ELF-1 (cell line): Measurements from ENCODE around the gene RAB3C.
"Not testable (repeated sequence)": the region's sequence is repeated elsewhere in the genome, so short reads cannot be mapped to it uniquely, and the experiment has no call there.

Experiments
- DNase-seq: peaks from one replicate; pipeline ENCODE4 v3.0.0-alpha.2; 2016; ENCODE audit warnings: low read depth, low spot score

RAB3C gene

DNA sequence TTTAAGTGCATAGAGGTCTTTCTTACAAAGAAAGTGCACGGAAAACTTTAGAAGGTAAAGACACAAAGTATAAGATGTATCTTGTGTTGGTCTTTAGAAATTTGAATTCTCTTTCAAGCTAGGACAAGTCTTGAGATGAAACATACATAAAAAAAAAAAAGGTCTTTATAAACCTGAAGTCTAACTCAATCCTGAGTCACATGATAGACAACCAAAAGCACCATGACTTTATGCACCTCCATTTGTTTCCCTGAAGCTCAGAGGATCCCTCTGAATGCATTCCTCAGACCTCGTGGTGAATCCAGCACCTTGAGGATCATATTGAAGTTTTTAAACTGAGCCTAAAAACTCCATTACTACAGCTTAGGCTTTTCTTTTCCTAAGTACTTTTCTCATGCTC is 91.8 kb downstream of the RAB3C start:
- DNase-seq: no peak

DNA sequence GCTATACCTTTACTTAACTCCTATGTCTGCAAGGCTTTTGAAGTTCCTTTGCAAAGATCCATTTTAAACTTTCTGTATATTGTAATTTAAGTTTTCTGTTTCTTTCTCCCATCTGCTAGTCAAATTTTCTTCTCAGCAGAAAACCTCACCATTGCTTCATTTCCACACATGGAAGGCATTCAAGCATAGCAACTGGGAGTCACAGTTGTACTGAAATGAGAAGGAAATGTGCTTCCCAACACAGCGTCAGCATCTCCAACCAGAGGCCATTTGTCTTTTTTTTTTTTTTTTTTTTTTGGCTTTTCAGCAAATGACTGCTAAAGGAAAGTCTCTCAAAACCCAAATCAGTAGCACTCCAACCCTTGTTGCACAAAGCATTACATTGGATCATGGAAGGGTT is 92.5 kb downstream of the RAB3C start:
- DNase-seq: no peak

DNA sequence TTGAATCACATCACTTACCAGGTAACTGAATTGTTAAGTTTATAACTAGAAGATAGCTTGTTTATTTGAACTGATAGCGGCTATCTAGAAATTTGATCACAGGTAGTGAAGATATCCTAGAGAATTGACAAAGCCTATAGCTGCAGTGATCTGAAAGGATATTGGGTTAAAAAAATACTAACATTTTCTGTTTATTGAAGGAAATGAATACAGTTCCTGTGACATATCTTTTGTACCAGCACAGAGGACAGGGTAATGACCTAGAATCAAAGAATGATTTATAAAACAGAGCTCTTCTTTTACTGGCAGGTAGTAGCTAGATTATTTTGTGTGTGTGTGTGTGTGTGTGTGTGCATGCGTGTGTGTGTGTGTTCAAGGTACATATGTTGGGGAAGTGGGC is 94.8 kb downstream of the RAB3C start:
- DNase-seq: no peak

DNA sequence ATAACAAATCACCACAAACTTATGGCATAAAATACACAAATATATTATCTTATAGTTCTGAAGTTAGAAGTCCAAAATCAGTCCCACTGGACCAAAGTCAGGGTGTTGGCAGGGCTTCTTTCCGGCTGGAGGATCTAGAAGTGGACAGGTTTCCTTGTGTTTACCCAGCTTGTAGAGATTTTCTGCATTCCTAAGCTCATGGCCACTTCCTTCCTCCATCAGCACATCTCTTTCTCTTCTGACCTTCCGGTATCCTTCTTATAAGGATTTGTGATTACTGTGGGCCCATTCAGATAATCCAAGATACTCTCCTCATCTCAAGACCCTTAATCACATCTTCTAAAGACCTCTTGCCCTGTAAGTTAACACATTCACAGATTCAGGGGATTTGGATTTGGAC is 97.6 kb downstream of the RAB3C start:
- DNase-seq: no peak

DNA sequence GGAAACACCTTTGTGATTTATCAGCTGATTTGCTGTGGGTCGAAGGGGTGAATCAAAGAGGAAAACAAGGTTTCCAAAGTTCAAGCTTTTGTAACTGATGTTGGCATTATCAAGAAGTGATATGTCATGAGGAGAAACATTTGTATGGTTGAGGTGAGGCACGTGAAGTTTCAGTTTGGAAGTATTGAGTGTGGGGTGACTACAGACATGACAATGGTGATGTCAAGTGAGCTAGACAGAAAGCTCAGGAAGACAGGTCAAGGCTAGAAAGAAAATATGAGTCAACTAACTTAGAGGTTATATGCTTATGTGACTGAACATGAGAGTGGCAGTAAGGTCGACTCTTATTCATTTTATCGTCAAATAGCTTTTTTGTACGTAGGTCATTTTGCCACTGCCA is 99.1 kb downstream of the RAB3C start:
- DNase-seq: no peak

DNA sequence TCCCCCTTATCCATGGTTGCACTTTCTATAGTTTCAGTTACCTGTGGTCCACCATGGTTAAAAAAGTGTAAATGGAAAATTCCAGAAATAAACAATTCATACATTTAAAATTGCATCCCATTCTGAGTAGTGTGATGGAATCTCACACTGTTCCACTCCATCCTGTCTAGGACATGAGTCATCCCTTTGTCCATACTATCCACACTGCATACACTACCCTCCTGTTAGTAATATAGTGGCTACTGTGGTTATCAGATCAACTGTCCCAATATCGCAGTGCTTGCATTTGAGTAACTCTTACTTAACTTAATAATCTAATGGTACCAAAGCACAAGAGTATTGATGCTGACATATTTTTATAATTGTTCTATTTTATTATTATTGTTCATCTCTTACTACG is 100.7 kb downstream of the RAB3C start:
- no peak for DNase-seq

DNA sequence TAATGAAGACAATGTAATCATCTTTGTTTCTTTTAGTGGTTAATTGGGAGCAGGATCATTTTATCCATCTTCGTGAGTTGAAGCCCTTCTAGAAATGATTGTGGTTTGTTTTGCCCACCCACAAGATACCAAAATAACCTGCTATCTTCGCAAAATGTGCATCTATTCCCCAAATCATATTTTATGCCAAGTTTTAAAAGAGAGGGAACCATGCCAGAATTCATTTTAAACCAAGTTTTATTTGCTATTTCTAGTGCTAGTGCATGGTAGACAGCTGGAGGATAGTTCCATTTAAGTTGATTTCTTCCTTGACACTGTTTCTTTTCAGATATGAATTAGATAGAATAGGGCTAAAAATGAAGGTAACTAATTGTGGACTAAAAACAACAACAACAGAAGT is 104.2 kb downstream of the RAB3C start:
- DNase-seq: no peak

DNA sequence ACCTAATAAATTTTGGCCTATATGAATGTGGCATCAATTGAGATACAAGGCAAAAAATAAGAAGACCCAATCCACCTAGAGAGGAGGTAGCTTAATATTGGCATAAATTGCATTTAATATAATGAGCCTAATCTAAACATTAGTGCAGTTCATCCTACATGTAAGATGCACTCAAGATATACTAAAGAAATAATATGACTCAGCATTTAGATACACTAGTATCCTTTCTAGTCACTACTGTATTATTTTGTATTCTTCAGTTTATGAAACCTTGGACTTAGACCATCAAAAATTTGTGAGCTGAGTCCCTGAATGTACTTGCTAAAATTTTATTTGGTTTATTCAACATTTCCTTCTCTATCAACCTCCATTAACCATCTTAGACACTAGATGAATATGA is 104.7 kb downstream of the RAB3C start:
- no peak for DNase-seq

DNA sequence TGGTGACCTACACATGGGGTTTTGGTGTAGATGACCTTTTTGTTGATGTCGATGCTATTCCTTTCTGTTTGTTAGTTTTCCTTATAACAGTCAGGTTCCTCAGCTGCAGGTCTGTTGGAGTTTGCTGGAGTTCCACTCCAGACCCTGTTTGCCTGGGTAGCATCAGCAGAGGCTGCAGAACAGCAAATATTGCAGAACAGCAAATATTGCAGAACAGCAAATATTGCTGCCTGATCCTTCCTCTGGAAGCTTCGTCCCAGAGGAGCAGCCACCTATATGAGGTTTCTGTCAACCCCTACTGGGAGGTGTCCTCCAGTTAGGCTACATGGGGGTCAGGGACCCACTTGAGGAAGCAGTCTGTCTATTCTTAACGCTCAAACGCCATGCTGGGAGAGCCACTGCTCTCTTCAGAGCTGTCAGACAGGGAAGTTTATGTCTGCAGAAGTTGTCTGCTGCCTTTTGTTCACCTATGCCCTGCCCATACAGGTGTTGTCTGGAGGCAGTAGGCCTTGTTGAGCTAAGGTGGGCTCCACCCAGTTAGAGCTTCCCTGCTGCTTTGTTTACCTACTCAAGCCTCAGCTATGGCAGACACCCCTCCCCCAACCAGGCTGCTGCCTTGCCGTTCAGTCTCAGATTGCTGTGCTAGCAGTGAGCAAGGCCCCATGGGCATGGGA is 116.3 kb downstream of the RAB3C start:
- peak; percentile 3 for DNase-seq

DNA sequence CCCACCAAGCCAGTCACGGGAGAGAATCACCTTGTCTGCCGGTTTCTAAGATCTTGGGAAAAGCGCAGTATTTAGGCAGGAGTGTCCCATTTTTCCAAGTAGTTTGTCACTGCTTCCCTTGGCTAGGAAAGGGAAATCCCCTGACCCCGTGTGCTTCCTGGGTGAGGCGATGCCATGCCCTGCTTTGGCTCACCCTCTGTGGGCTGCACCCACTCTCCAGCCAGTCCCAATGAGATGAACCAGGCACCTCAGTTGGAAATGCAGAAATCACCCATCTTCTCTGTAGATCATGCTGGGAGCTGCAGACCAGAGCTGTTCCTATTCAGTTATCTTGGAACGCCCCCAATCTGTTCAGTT is 116.9 kb downstream of the RAB3C start:
- DNase-seq: no peak

DNA sequence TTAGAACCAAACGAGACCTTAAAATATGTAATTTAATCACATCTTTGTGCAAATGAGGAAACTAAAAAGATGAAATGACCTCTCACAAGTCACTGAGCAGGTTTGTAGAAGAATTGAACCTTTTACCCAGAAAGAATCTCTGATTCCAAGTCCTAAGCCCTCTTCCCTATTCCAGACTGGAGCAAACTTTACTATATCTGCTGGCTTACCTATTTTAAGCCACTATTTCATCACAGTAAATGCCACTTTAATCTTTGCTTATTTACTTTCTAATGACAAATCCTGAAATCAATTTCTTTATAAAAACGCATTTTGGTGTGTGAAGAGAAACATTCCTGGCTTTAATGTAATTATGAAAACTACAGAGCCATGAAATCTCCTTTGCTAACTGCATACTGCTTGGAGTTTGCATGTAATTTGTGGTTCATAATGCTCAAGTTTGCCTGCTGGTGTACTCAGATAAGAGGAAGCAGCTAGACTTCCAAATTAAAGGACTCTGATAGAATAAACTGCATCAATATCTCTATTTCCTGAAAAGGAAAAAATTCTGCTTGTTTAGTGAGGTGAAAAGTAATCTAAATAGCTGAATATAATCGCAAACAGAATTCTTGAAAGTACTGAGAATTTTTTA is 121.2 kb downstream of the RAB3C start:
- DNase-seq: no peak

DNA sequence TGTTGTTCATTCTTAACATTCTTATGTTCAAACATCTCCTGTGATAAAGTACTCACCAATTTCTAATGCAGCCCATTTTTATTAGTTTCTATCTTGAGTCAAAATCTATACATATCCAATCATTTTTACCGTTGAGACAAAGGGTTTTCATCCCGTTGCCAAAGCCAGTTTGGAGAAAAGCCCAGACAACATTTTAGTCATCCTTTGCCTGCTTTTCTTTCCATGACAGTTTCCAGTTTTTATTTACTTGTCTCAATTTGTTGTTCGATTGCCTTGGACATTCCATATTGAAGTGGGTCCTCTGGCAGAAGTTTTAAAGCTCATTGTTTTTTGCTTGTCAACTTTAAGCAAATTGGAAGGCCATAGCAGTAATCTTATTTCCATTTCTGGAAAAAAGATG is 123.9 kb downstream of the RAB3C start:
- DNase-seq: no peak

DNA sequence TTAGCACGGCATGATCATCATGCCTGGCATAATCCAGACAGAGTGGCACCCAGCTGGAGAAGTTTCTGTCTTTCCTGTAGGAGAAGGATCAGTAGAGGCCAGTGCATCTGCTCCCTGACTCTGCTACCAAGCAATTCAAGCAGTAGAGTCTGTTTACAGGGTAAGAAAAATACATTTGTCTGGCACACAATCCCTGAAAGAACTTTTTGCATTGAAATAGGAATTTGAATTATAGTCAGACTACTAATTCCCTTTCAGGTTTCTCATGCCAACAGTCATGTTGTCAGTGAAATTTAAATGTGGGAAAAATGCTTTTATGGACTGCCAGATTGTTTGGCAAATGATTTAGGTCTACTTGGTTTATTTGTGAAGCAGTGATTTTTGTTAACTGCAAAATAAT is 125.6 kb downstream of the RAB3C start:
- DNase-seq: no peak

DNA sequence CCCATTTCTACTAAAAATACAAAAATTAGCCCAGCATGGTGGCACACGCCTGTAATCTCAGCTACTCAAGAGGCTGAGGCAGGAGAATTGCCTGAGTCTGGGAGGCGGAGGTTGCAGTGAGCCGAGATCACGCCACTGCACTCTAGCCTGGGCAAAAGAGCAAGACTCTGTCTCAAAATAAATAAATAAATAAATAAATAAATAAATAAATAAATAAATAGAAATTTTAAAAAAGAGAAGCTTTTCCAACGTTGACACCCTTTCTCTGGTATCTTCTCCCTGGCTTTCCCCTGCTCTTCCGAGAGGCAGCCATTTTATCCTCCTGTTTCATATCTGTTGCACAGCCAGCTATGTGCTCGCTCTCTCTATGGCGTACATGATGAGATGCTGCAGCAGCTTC is 127.5 kb downstream of the RAB3C start:
- DNase-seq: not testable (repeated sequence)

DNA sequence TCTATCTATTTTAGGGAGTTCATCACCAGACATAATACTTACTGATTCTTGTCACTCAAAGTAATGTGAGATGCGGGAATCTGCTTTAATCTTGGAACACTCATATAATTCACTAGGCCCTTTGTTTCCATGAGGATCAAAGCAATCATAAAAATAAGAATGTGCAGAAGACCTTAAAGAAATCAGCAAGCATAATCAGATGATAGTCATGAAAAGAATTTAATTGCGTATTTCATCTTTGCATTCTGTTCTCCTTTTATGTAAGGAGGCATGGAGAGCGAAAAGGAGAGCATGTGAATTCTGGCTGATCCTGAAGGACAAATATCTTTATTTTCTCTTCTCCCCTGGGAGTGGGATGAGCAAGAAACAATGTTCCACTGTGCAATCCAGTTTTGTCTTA is 128.0 kb downstream of the RAB3C start:
- DNase-seq: no peak

DNA sequence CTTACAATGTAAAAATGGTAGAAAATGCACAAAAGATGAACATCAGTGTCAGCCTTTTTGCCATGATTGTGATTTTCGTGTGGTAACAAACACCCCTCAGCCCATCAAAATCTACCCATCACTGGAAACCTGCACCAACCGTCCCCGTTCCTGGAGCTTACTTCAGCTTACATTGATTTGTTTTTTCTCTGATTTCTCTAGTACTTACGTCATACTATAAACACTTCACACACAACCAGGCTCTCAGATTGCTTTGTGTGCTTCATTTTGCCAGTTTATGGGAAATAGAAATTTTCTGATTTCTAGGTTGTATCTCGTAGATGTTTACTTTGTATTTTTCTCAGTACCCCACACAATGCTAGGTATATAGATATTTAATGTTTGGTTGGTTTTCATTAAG is 129.1 kb downstream of the RAB3C start:
- no peak for DNase-seq

DNA sequence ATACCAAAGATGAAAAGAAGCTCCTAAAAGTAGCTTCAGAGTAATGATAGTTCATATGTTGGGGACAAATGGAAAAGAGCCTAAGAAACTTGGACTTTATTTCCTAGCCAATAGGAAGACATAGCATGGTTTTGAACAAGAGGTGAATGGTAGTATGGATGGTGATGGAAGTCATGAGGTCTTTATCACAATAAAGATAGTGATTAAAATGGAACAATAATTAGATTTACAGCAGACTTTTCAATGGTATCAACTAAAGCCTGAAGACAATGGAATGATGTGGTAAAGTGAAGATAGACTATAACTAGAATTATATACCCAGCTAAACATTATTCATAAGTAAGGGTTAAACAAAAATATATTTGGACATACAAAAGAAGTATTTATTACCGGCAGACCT is 131.2 kb downstream of the RAB3C start:
- no peak for DNase-seq

DNA sequence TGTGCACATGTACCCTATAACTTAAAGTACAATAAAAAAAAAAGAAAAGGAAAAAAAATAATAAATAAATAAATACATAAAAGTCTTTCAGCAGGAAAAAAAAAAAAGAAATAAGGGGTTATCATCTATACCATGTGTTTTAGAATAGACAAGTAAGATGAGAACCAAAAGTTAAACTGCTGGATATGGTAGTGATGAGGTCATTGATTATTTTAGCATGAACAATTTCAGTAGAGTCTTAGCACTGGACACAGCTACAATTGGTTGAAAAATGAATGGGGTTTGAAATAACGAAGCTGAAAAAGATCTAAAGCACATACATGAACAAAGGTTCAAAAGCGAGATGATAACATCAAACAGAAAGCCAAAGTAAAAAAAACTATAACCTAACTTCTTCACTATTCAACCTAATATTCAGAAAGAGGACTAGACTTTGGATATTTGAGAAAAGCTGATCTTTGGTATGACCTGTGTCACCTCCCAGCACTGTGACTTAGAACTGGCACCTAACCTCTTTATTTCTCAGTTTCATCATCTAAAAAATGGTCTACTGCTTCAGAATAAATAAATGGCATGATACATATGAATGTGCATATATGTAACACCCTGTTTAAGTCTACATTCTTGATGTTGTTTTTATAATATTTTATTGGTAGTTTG is 133.3 kb downstream of the RAB3C start:
- no peak for DNase-seq

DNA sequence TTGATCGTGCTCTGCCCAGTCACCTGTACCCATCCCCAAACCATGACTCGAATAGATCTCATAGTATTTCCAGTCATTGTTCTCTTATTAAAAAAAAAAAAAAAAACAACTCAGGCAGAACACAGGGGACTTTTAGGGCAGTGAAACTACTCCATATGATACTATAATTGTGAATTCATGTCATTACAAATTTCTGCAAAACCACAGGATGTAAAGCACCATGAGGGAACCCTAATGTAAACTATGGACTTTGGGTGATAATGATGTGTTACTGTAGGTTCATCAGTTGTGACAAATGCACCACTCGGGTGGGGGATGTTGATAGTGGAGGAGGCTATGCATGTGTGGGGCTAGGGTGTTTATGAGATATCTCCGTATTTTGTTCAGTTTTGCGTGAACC is 133.8 kb downstream of the RAB3C start:
- no peak for DNase-seq

DNA sequence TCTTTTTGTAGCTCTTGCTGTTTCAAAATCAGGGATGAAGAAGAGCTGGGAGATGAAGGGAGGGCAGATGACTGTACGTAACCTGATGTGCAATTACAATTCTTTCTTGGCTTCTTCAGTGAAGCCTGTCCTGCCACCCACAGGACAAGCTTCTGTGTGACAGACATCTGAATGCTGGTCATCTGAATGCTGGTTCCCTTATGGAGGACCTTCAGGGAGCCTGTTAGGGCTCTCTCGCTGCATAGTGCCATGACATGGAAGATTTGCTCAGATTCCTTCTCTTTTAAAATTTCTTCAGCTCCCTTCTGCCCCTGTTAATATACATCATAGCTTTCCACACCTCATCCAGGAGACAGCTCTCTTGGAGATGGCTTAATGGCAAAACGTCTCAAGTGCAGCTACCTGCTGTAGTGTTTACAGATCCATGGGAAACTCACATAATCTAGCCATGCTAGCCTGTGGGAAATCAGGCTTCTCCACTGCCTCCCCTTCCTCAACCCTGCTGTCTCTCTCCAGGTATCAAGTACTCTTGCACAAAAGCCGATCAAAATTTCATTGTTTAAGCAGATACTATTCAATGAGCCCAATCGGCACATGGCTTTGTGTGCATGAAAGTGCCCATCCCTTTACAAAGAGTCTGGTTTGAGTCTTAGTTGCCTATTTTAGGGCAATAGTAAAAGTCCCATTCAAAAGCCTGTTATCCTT is 134.6 kb downstream of the RAB3C start:
- peak; percentile 5 for DNase-seq

DNA sequence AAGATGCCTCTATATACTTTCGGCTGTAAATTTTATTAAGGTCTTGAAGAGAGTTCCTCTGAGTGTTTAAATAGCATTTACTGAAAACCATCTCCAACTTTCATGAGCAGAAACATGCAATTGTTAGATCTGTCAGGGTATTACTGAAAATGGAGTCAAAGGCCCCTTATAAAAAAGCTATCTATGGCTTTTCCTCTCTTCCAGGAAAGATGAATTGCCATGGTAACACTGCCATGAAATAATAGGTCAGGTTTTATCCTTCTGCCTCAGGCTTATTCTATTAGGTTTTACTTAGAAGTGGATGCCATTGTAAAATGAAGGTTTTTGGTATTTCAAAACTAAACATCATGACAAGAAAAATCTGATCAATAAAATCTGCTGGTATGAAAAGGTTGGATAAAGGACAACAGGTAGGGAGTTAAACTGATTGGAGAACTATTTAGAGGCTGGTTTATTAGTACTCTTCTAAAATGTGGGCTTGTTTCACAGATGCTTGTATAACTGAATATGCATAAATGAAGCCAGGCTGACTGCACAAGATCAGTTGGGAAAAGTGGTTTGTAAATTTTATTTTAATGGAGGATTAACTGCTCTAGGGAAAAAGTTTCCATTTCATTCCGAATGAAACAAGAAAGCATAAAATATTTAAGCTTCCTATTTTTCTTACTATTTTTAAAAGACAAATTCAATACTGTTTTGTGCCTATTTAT is 135.5 kb downstream of the RAB3C start:
- no peak for DNase-seq

DNA sequence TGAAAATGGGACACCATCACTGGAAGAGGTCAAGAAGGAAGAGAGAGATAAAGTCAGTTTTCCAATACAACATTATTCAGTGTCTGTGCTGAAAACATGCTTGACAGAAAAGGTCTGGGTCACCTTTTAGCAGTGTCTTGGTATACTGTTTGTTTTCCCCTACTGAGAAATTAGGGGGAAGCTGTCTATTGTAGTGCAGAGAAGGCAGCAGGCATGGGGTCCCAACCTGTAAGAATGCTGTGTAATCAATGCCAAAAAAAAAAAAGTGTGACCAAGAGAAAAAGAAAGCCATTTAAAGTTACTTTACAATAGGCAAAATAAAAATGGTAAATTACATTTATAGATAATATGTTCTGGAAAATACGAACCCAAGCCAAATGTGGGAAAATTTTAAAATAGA is 139.3 kb downstream of the RAB3C start:
- no peak for DNase-seq
